Measurements from ENCODE around the gene GZF1.
A peak's percentile ranks its signal among the peaks of the same experiment; 100 is the strongest.

Gene GZF1

GRCh38 chr20:23367770-23368169, 5.8 kb downstream of the GZF1 start:
- Mint-ChIP-seq H3K4me3 (no peak overlapping the region), H3K9me3 (no peaks in the 10 kb centered on the region), H3K27ac (no peak overlapping the region), H3K27me3 (ENCODE audit: low read depth) (no peaks in the 10 kb centered on the region), H3K4me1 (peaks cover 42% of the 10 kb centered on the region), H3K36me3 (ENCODE audit: low read depth) (peaks cover 61% of the 10 kb centered on the region)
- TF ChIP-seq, protein P1, sequence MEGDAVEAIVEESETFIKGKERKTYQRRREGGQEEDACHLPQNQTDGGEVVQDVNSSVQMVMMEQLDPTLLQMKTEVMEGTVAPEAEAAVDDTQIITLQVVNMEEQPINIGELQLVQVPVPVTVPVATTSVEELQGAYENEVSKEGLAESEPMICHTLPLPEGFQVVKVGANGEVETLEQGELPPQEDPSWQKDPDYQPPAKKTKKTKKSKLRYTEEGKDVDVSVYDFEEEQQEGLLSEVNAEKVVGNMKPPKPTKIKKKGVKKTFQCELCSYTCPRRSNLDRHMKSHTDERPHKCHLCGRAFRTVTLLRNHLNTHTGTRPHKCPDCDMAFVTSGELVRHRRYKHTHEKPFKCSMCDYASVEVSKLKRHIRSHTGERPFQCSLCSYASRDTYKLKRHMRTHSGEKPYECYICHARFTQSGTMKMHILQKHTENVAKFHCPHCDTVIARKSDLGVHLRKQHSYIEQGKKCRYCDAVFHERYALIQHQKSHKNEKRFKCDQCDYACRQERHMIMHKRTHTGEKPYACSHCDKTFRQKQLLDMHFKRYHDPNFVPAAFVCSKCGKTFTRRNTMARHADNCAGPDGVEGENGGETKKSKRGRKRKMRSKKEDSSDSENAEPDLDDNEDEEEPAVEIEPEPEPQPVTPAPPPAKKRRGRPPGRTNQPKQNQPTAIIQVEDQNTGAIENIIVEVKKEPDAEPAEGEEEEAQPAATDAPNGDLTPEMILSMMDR (IDR thresholded peaks at IDR 0.05; ENCODE audit: unreplicated experiment in 3 of 3) = no peak

DNA sequence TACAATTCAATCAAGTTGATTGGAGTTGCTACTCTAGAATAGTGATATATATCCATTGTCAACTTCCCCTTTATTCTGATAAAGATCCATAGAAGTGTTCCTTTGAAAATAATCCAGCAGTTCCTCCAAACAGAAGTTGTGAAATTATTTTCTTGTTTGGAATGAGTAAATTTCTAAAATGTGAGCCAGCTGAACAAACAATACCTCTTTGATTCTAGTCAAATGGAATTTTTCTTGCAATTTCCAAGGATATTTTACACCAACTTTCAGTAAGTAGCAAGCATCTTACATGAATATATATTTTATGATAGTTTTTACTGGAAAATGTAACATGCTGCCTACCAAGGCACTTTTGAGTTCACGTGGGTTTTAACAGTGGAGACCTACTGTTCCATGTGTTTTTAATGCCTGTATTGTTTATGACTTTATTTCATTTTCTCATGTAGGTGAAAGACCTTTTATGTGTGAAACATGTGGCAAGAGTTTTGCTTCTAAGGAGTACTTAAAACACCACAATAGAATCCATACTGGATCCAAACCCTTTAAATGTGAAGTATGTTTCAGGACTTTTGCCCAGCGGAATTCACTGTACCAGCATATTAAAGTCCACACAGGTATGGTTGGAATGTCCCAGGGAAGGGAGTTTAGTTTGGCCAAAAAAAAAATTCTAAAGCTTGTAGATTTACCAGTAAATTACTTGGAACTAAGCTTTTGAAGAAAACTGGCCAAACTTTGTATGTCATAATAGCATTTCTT, 6.5 kb downstream of the GZF1 start:
- Mint-ChIP-seq H3K4me1 (peaks cover 34% of the 10 kb centered on the region), H3K9me3 (no peaks in the 10 kb centered on the region), H3K4me3 (no peak overlapping the region), H3K27ac (peak overlapping the region in 1 of 3 experiments; percentile 66), H3K36me3 (ENCODE audit: low read depth) (peaks cover 62% of the 10 kb centered on the region), H3K27me3 (ENCODE audit: low read depth) (no peaks in the 10 kb centered on the region)
- TF ChIP-seq, protein P1 (IDR thresholded peaks at IDR 0.05; ENCODE audit: unreplicated experiment in 3 of 3) = no peak

- H3K27ac Mint-ChIP-seq = peak overlapping the region in 1 of 3 experiments; percentile 66
- TF ChIP-seq, protein P1 (IDR thresholded peaks at IDR 0.05; ENCODE audit: unreplicated experiment in 3 of 3) = no peak
- no peaks in the 10 kb centered on the region for H3K27me3 Mint-ChIP-seq (ENCODE audit: low read depth)
- H3K9me3 Mint-ChIP-seq = no peaks in the 10 kb centered on the region
- peaks cover 66% of the 10 kb centered on the region for H3K36me3 Mint-ChIP-seq (ENCODE audit: low read depth)
- peaks cover 27% of the 10 kb centered on the region for H3K4me1 Mint-ChIP-seq
- H3K4me3 Mint-ChIP-seq = no peak overlapping the region
Measured at GRCh38 chr20:23369072-23369823, 7.3 kb downstream of the GZF1 start.

DNA sequence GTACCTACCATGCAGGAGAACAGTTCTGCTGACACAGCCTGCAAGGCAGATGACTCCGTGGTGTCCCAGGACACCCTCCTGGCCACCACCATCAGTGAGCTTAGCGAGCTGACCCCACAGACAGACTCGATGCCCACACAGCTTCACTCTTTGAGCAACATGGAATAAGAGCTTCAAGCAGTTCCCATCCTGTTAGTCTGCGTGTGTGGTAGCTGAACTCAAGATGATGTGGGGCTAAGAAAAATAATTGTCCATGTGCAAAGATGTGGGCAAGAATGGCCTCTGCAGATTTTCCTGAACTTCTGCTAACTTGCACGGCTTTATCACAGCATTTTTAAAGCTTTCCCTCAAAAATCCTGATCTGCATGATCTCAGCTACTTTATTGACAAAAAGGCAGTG, 8.3 kb downstream of the GZF1 start:
- Mint-ChIP-seq H3K27ac (no peak overlapping the region), H3K4me1 (peaks cover 17% of the 10 kb centered on the region), H3K27me3 (ENCODE audit: low read depth) (no peaks in the 10 kb centered on the region), H3K4me3 (no peak overlapping the region), H3K36me3 (ENCODE audit: low read depth) (peaks cover 65% of the 10 kb centered on the region), H3K9me3 (no peaks in the 10 kb centered on the region)
- TF ChIP-seq, protein P1 (IDR thresholded peaks at IDR 0.05; ENCODE audit: unreplicated experiment in 3 of 3) = no peak

DNA sequence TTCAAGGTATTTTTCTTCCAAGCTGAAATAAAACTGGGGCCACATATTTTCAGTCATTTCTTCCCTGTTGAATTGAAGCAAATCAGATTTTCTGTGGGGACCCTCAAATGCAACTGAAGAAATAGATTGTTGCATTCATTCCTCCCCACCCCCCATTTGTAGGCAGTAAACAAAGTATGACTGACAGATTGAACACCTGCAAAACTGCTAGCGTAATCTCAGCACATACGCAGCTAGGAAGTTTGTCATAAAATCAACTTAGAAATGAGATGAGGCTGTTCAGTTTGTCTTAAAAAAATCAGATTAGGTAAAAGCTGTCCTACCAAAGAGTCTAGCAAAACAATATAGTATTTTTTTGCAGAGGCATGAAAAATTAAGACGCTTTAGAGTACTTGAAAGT, 8.9 kb downstream of the GZF1 start:
- no peak overlapping the region for H3K4me3 Mint-ChIP-seq
- H3K27me3 Mint-ChIP-seq (ENCODE audit: low read depth) = no peaks in the 10 kb centered on the region
- H3K27ac Mint-ChIP-seq = no peak overlapping the region
- peaks cover 16% of the 10 kb centered on the region for H3K4me1 Mint-ChIP-seq
- H3K36me3 Mint-ChIP-seq (ENCODE audit: low read depth) = peaks cover 69% of the 10 kb centered on the region
- TF ChIP-seq, protein P1 (IDR thresholded peaks at IDR 0.05; ENCODE audit: unreplicated experiment in 3 of 3) = no peak
- H3K9me3 Mint-ChIP-seq = no peaks in the 10 kb centered on the region

All from nephron (organoid).